ENCODE data around the gene KCNK7.
A peak's percentile ranks its signal among the peaks of the same experiment; 100 is the strongest.
"Not testable (repeated sequence)": the region's sequence is repeated elsewhere in the genome, so short reads cannot be mapped to it uniquely, and the experiment has no call there.

The KCNK7 gene

GRCh38 chr11:65571420-65571819, 24.2 kb downstream of the KCNK7 start:
- no peak for DNase-seq

GRCh38 chr11:65569973-65570918, 25.4 kb downstream of the KCNK7 start, which contains the start of gene ZNRD2:
Gene ZNRD2 (plus strand): TSS chr11:65570477. CDS start chr11:65570492, 15 bp downstream.
- peak; percentile 99 for DNase-seq

- no peak for DNase-seq
These were observed 26.2 kb downstream of the KCNK7 start for GRCh38 chr11:65569164-65569972.

- DNase-seq: no peak
These were observed 29.8 kb downstream of the KCNK7 start for GRCh38 chr11:65565624-65566453.

- DNase-seq: not testable (repeated sequence)
These were observed 30.6 kb downstream of the KCNK7 start for GRCh38 chr11:65564879-65565559.

- no peak for DNase-seq
These were observed 32.0 kb downstream of the KCNK7 start for GRCh38 chr11:65563601-65564000.

GRCh38 chr11:65562788-65563187, 32.8 kb downstream of the KCNK7 start:
- DNase-seq: no peak

- no peak for DNase-seq
These were observed 33.6 kb downstream of the KCNK7 start for GRCh38 chr11:65562020-65562419.

- DNase-seq: peak; percentile 85
These were observed 34.8 kb downstream of the KCNK7 start for GRCh38 chr11:65560555-65561418.

GRCh38 chr11:65559951-65560537, 35.6 kb downstream of the KCNK7 start:
- peak; percentile 90 for DNase-seq

- DNase-seq: no peak
These were observed 36.1 kb downstream of the KCNK7 start for GRCh38 chr11:65559535-65559934.

GRCh38 chr11:65558930-65559509, 36.6 kb downstream of the KCNK7 start:
- peak; percentile 43 for DNase-seq

- DNase-seq: peak; percentile 89
These were observed 37.3 kb downstream of the KCNK7 start, which contains the start of gene LTBP3 for GRCh38 chr11:65558002-65558929. Gene LTBP3 (minus strand): TSS chr11:65558359. CDS start chr11:65557959, 400 bp downstream.

- DNase-seq: no peak
These were observed 38.2 kb downstream of the KCNK7 start for GRCh38 chr11:65557280-65558001.

- DNase-seq: peak; percentile 49
These were observed 38.9 kb downstream of the KCNK7 start for GRCh38 chr11:65556470-65557279.

- DNase-seq: peak; percentile 85
These were observed 39.8 kb downstream of the KCNK7 start for GRCh38 chr11:65555693-65556231.

GRCh38 chr11:65554842-65555430, 40.7 kb downstream of the KCNK7 start:
- no peak for DNase-seq

Data from NCI-H226 (cell line).